Occipital lobe (tissue), 2 donors: ENCODE results near the gene MALT1. TPM values are rescaled to one million over a fixed set of nuclear protein-coding genes. Genes with fewer than 3 reads are reported as not detected.
"Not testable (repeated sequence)": the region's sequence is repeated elsewhere in the genome, so short reads cannot be mapped to it uniquely, and the experiment has no call there.

Experiments used
- DNase-seq: peaks from one replicate; lab custom pipeline; 2025; lab: John Stamatoyannopoulos, UW
- total RNA-seq: library from RNA; depleted of rRNA; stranded (reverse); fragments of >200 nt; gene quantifications from one replicate; pipeline ENCODE4 v1.2.3, GENCODE V29; 2014

The MALT1 gene
- total RNA-seq, 1 donor from 2014 or later, result 25.4 TPM

DNA sequence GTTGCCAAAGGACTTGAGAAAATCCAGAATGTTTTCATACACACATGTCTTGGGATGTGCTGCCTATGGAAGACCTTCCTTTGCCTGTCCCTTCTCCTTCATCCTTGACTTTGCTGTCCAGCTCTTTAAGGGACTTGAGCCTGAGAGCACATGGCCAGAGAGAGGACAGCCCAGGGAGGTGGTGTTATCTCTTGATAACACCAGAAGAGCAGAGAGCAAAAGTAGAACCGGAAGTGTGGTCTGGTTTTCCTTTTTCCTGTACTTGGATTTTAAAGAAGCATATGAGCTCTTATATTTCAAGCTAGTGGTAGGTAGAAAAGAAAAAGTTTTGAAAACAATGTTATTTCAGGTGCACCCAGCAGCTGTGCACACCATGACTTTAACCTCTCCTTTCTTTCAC lies 99.3 kb downstream of the MALT1 start:
- no peak for DNase-seq

GRCh38 chr18:58772161-58772560 lies 100.9 kb downstream of the MALT1 start:
- no peak for DNase-seq

- no peak for DNase-seq
Measured at GRCh38 chr18:58776084-58776483, 104.8 kb downstream of the MALT1 start.

DNA sequence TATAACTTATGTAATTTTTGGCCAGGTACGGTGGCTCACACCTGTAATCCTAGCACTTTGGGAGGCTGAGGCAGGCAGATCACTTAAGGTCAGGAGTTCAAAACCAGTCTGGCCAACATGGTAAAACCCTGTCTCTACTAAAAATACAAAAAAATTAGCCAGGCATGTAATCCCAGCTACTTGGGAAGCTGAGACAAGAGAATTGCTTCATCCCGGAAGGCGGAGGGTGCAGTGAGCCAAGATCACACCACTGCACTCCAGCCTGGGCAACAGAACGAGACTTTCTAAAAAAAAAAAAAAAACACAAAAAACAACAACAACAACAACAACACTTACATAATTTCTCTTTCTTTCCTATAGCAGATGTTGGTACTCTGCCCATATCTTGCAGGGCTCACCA lies 105.3 kb downstream of the MALT1 start:
- not testable (repeated sequence) for DNase-seq

DNA sequence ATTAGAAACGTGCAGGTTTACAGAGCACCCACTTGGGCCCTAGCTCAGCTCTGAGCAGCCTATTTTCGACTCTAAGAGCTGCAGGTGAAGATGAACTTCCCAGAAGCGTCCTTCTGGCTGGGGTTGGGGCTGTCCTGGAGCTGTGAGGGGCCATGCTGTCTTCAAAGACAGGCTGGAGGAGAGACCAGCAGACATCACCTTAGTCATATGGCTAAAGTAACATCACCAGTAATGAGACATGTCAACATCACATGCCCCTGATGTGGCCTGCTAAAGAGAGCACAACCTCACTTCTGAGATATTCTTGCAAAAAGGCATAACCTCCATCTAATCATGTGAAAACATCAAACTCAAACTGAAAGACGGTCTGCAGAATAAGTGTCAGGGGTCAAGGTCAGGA lies 106.2 kb downstream of the MALT1 start:
- no peak for DNase-seq

DNA sequence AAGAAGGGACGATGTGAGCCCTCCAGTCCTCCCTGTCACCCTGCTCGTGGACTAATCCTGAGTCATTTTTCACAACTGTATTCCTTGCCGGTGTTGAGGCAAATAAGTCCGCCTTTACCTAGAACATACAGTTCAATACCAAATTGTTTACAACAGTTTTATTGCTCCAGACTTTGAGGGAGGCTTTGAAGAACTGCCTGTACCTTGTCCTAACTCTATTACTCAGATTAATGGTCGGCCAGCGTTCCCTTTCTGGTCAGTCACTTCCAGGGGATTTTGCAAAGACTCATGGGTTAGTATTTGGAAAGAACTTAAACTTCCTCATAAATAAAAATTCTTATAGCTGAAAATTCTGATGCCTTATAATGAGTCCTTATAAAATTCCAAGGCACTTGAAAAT lies 108.3 kb downstream of the MALT1 start:
- no peak for DNase-seq

- no peak for DNase-seq
Measured at GRCh38 chr18:58780045-58780444, 108.8 kb downstream of the MALT1 start.

DNA sequence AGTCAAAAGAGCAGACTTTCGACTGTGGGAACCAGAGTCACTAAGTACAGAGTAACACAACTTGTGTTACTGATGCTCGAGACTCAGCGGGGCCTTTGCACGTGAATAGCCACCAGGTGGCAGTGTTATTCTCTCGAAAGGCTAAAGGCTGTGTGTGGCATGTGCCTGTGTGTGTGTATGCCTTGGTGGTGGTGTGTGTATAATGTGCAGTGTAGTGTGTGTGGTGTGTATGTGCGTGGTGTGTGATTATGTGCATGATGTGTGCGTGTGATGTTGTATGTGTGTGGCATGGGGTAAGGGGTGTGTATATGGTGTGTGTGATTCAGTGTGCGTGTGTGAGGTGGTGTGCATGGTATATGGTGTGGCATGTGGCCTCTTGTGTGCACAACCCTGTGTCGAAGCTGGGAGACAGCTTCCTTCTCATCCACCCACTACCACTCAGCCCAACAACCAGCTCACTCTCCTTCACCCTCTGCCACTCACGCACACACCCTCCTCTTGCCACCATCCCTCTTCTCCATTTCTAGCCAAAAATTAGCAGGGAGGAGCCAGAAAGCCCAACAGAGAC lies 110.4 kb downstream of the MALT1 start:
- peak; percentile 69 for DNase-seq

DNA sequence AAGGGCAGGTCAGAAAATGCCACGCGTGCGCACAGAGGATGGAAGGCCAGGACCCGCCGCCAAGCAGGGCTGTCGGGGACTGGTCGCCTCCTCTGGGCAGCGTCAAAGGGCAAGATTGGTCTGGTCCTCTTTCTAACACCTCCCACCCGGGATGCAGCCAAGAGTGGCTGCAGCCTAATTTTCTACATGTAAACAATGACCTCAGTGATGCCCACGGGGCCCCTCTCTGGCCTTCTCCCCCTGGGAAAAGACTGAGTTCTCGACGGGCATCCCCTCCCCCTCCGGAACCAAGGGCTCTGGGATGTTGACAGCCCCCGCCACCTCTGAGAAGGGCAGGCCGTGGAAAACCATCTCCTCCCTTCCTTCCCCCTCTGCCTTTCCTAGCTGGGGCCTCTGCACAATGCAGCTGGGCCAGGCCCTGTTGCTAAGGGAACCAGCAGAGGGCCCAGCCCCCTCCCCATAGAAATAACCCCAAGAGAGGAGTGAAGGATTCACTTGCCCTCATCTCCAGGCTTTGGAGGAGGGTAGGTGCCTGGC lies 113.4 kb downstream of the MALT1 start:
- DNase-seq, result no peak

DNA sequence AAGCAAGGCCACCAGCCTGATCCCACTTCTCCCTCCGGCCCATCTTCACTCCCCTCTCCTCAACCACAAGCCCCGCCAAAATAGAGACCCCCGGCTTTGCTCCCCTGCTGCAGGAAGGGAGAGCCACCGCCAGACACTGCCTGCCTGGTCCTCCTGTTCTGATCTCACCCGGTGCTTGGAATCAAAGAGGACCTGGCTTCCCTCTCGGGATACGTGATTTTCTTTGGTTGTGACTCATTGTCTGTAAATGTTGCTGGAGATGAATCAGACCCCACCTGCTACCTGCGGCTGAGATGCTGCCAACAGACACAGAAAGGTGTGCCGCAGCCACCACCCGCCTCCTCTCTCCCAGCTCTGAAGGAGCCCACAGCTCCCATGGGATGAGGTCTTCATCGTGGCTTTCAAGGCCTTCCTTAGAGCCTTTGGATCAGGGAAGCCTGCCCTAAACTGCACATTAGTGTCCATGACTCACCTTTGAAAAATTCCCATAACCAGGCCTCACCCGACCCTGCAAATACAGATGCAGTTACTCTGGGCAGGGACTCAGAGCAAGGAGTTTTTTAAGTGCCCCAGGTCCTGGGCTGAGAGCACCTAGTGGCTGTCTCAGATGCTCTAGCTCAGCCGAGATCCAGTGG lies 114.0 kb downstream of the MALT1 start:
- DNase-seq, result no peak

GRCh38 chr18:58785870-58786269 lies 114.6 kb downstream of the MALT1 start:
- DNase-seq, result no peak

GRCh38 chr18:58787536-58788149 lies 116.4 kb downstream of the MALT1 start:
- peak; percentile 10 for DNase-seq

GRCh38 chr18:58788470-58788869 lies 117.2 kb downstream of the MALT1 start:
- no peak for DNase-seq

- no peak for DNase-seq
Measured at GRCh38 chr18:58788971-58789875, 118.0 kb downstream of the MALT1 start.

GRCh38 chr18:58789876-58790240 lies 118.6 kb downstream of the MALT1 start:
- DNase-seq, result no peak

- DNase-seq, result no peak
Measured at GRCh38 chr18:58792086-58792485, 120.8 kb downstream of the MALT1 start.

- no peak for DNase-seq
Measured at GRCh38 chr18:58793361-58793760, 122.1 kb downstream of the MALT1 start.

- no peak for DNase-seq
Measured at GRCh38 chr18:58796220-58796619, 125.0 kb downstream of the MALT1 start.

DNA sequence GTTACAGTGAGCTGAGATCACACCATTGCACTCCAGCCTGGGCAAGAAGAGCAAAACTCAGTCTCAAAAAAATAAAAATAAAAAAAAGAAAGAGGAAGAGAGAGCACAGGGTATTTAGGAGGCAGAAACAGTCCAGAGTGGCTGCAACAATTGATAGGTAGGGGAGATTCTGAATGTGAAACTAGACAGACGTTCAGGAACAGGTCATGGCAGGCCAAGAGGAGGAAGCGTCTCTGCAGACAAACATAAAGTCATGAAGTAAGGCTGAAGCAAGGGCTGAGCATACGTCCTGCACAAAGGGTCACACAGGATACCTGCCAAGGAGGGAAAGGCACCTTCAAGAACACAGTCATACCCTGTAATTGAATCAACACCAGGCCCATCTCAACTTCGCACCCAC lies 129.3 kb downstream of the MALT1 start:
- no peak for DNase-seq

- DNase-seq, result no peak
Measured at GRCh38 chr18:58802959-58803358, 131.7 kb downstream of the MALT1 start.

DNA sequence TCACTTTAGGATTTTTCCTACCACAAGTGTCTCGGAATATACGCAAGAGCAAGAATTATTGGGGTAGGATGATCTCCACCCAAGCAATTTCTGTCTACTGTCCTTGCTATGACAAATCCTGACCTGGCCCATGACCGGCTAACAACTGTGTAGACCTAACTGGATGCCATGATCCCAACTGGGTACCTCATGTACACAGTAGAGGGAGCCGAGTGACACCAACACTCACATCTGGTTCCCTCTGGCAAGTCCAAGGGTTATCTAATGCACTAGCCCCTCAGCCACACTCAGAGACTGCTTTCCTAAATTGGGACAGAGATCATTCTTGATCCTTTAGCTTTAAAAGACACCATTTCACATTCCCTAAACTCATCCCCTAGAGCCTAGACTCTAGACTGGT lies 132.7 kb downstream of the MALT1 start:
- DNase-seq, result no peak
